Measurements from ENCODE around the gene MYO9B.

The MYO9B gene

DNA sequence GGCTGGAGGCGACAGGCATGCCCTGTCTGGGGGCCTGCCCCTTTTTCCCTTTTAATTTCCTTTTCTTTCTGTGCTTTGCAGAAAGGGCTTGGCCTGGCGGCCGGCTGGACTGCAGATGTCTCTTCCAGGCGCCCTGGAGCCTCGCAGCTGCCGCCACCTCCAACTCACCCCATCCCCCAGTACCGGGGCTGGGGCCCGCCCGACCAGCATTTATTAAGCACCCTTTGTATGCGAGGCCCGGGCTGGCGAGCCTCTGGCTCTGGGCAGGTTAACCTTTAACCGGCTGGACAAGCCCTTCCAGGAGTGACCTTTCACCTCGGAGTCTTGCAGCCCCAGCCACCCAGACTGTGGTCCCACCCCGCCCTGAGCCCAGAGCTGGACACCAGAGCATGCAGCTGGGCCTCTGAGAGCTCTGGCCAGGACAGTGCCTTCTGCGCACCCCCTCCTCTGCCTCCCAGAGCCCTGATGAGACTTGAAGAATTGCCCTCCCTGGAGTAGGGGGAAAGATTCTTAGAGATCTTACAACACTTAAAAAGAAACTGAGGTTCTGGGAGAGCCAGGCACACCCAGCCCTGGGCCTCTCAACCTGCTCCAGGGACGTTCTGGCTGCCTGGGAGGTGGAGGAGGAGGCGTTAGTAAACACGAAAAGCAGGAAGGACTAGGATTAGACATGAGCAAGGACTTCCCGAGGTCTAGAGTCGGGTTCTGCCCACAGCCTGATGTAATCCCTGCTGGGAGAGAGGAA lies 171.3 kb downstream of the MYO9B start:
- peak in 1 of 3 experiments; percentile 85 for DNase-seq

DNA sequence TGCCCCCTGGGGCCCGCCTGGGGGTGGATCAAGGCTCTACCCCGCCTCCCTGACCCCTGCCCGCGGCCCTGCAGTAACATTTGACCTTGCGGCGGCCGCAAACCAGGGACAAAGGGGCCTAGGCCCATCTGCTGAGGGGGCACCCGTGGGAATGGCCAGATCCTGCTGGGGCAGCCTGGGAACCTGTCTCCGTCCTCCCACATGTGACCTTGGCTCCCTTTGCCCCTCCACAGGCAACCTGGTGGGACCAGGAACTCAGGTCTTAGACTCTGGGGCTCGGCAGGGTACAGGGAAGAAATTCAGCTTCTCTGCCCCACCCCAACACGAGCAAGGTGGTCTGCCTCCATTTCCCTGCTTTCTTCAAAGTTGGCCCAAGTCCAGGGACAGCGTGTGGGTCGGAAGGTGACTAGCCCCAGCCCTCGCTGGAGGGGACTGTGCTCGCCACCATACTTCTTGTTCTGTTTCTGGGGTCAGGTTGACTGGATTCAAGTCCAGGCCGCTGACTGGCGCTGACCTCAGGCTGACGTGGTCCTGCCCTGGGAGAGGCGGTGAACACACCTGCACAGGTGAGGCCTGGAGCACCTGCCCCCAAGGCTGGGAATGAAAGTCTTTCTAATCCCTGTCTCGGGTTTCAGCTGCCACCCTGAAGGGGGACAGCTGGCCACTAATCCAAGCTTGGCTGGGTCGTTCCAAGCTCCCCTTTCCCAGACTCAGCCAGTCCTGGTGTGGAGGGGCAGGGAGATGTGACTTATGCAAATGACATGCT lies 172.6 kb downstream of the MYO9B start:
- peak in 2 of 3 experiments; percentile 10 to 35 for DNase-seq

DNA sequence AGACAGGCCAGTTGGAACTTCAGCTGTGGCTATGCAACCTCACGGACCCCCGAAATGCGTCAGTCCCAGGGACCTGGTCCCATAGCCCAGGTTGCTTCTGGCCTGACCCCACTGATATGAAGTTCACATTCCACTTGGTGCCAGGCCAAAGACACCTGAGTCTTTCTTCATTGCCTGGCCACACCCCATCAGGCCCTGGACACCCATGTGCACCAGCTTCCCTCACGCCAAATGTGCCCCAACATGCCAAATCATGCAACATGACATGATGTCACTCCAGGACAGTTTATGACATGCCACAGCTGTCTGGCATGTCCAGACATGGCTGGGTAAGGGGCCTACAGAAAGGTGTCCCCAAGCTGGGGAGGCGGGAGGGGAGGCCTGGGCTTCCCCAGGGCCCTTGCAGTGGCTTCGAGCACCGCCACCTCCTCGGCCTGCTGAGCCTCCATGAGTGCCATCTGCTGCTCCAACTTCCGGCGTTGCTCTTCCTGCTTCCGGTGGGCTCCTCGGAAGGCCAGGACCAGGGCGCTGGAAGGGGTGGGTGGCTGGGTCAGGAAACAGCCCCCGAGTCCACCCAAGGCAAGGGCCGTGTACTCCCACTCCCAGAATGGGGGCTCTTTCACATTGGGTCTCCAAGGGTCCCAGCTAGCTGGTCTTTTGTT lies 174.4 kb downstream of the MYO9B start:
- no peak for DNase-seq

DNA sequence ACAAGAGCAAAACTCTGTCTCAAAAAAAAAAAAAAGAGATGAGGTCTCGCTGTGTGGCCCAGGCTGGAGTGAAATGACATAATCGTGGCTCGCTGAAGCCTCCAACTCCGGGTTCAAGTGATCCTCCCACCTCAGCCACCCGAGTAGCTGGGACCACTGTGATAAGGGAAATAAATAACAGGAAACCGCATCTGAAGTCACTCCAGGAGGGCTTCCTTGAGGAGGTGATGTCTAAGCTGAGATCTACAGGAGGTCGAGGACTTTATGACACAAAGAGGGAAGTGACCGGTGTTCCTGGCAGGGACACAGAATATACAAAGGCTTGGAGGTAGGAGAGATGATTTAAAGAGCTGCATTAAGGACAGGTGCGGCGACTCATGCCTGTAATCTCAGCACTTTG lies 179.1 kb downstream of the MYO9B start:
- peak in 1 of 3 experiments; percentile 12 for DNase-seq

DNA sequence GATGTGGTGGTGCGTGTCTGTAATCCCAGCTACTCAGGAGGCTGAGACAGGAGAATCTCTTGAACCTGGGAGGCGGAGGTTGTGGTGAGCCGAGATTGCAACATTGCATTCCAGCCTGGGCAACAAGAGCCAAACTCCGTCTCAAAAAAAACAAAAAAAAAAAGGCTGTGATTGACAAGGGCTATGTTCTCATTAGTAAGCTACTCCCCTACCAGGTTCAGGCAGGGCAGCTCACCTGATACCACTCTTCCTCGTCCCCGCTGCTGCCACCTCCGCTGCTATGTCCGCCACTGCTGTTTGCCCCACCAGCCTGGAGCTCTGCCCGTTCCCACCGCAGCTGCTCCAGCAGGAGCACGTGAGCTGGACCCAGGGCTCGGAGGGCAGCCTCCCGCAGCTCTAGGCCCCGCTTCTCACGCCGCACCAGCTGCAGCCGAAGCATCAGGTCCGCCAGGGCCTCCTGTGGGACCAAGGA lies 179.6 kb downstream of the MYO9B start:
- peak in 2 of 3 experiments; percentile 10 to 46 for DNase-seq

DNA sequence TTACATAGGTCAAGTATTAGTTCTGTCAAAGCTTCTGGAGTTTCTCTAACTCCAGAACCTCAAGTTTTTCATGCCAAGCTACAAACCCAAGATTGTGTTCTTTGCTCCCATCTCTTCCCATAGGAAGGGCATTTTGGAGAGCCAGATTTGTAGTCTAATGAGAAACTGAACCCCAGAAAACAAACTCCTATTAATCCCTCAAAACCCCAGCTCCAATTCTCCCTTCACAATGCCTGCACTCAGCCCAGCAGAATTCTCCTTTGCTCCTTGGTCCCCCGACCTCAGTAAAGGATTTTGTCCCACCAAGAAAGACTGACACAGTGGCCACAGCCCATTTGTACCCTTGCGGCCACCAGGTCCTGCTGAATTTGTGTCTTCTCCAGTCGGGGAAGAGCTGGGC lies 180.6 kb downstream of the MYO9B start:
- no peak for DNase-seq

DNA sequence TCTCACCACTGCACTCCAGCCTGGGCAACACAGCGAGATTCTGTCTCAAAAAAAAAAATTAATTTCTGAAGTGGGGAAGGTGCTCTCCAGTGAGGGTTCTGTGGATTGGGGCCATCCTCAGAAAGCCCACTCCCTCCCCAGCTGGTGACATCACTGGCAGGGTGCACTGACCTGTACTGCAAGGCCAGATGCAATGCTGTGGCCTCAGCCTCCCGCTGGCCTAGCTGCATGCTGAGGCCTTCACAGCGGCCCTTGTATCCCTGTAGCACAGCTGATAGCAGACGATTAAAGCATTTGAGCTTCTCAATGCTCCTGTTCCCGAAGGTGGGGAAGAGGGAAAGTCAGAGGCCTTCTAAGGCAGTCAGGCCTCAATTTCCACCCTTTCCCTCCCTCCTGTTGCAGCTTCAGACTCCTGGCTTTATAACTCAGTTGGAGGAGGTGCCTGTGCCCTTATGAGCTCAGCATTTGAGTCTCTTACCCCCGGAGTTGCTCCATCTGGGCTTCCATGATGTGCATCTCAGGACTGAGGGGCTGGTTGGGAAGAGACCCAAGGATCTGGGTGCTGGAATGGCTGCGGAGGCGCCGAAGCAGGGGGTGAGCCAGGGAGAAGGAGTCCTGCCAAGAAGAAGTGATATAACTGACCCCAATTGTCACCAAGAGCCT lies 183.7 kb downstream of the MYO9B start:
- peak in 2 of 3 experiments; percentile 29 to 43 for DNase-seq

DNA sequence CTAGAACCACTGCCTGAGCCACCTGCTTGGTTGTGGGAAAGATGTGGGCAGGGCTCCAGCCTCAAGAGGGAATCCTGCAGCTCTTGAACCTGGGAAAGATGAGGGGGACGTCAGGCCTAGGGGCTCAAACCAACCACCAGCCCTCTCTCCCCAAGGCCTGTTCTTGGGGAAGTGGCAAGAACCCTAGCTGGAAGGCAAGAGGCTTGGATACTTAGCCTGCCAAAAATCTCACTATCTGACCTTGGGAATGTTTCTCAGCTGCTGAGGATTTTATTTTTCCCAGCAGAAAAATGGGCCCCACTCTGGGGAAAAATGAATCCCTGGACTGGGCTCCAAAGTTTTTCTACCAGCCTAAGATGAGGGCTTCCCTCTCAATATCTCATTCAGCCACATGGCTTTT lies 184.4 kb downstream of the MYO9B start:
- no peak for DNase-seq

DNA sequence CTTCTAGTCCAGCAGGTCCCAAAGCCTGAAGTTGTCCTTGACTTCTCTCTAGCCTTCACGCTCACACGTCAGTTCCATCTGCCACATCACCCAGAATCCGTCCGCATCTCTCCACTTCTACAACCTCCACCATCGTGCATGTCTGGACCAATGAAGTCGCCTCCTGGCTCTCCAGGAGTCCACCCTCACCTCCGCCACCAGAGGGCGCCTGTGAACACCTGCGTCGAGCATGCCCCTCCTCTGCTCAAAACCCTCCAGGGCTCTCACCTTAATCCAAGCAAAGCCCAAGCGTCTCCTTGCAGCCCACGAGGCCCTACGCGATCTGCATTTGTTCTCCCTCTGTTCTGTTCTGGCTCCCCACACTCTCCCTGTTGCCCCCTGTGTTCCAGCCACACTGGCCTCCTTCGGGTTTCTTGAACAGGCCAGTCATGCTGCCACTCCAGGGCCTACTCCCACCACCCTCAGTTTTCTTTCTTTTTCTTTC lies 185.3 kb downstream of the MYO9B start:
- peak in 2 of 3 experiments; percentile 45 to 65 for DNase-seq

DNA sequence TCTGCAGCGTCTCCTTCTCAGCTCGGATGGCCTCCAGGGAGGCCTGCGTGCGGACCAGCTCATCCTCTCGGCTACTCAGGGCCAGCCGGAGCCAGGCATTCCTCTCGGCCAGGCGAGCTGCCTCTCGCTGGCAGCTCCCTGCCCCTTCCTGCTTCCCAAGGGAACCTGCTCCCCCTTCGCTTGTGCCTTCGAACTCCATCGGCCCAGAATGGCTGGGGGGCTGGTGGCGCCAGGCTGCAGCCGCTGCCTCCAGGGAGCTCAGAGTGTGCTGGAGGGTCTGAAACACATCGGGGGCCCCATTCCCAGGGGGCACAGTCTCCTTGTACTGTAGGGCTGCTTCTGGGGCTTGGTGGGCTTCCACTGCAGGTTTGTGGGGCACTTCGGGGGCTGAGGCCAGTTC lies 187.0 kb downstream of the MYO9B start:
- no peak for DNase-seq
